Endometrium (tissue), 2 donors: ENCODE results near the gene DOCK9.
"Not testable (repeated sequence)": the region's sequence is repeated elsewhere in the genome, so short reads cannot be mapped to it uniquely, and the experiment has no call there.

Source experiments
- FAIRE-seq: peaks from 2 replicates; lab custom pipeline; 2012; peaks lifted over from hg19 to GRCh38; lab: Jason Lieb, UNC
- donor health status: control.
- donor health status: control.

Gene DOCK9

DNA sequence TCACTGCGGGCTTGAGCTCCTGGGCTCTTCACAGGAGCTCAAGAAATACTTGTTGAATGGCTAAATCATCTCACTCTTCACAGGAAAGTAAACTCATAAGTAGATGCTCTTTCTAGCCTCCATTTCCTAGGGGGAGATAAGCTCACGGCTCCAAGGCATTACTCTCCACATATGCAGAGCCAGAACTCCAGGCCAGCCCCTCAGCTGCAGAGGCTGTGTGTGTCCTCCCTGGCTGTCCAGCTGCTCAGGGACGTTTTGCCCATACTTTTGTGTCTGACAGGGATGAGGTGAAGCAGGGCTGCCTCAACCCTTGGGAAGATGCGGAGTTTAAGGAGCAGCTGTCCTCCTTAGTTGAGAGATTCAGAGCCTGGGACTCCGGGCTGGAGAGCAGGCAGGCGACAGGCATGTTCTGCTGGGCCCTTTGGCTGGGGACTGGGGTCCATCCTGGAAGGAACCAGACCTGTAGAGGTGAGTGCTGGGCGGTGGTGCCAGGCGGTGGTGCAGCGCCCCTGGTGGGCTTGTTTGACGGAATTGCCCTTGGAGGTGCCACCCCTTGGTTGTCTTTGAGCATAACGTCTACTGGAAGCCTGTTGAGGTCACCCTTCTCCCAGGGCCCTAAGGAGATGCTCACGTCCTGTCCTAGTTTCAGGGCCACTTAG, 204.9 kb downstream of the DOCK9 start:
- FAIRE-seq = no peak

DNA sequence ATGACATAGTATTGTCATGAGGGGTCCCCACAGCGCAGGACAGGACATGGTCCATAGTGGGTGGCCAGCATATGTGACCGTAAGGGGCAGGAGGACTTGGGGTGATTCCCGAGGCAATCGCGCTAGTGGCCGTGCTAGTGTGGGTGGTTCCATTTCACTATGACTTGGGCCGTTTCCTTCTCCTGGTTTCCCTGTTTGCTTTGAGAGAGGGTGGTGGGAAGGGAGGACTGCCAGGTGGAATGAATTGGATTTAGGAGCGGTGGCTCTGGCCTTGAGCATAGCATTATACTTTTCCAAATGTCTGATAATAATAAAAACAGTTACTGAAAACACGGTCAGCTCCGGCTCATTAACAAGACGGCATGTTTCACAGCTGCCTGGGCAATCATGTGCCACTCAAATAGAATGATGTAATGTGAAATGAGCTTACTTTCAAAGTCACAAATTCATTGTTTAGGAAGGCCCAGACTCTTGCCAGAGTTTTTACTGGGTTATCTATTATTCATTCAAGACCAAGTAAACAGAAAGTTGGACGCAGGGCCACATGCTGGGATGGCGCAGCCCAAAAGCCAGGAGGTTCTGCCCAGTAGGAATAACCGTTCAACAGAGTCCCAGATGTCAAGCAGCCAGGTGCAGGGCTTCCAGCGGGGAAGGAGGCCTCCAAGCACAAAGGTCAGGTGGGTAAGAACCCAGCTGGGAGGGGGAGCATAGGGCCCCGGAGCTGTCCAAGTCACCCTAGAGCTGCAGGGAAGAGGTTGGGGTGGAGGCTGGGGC, 205.8 kb downstream of the DOCK9 start:
- no peak for FAIRE-seq

DNA sequence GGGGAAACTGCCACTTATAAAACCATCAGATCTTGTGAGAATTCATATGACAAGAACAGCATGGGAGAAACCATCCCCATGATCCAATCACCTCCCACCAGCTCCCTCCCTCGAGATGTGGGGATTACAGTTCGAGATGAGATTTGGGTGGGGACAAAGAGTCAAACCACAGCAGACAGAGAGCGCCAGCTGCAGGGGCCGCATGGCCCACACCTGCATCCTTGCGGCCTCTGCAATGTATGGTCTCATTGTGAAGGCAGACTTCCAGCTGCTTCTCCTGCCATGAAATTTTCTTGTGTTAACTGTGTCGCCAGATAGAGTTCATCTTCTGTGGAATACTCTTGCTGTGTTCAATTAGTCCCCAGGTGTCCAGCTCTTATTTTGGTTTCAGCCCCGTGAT, 208.1 kb downstream of the DOCK9 start:
- no peak for FAIRE-seq

DNA sequence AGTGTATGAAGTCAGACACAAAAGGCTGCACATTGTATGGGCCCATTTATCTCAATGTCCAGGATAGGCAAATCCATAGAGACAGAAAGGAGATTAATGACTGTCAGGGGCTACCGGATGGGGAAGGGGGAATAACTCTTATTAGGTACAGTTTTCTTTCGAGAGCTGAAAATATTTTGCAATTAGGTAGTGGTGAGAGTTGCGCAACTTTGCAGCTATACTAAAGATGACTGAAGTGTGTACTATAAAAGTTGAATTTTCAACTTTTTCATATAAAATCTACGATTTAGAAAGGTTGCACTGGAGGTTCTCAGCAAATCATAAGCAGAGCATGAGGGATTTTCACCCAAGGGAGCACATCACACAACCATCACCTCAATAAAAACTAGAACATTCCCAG, 209.3 kb downstream of the DOCK9 start:
- no peak for FAIRE-seq

DNA sequence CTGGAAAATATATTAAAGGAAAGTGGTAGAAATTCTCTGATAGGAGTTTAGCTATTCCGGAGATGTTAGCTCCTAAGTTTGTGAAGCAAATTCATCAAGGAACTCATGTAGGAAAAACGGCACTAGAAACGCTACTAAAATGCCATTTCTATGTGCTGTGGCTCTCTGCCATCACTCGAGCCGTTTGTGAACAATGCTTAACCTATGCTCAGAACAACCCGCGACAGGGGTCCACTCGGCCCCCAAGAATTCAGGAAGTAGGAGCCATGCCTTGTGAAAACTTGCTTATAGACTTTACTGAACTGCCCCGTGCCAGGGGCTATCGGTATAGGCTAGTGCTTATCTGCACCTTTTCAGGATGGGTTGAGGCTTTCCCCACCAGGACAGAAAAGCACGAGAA, 211.2 kb downstream of the DOCK9 start:
- FAIRE-seq = no peak

DNA sequence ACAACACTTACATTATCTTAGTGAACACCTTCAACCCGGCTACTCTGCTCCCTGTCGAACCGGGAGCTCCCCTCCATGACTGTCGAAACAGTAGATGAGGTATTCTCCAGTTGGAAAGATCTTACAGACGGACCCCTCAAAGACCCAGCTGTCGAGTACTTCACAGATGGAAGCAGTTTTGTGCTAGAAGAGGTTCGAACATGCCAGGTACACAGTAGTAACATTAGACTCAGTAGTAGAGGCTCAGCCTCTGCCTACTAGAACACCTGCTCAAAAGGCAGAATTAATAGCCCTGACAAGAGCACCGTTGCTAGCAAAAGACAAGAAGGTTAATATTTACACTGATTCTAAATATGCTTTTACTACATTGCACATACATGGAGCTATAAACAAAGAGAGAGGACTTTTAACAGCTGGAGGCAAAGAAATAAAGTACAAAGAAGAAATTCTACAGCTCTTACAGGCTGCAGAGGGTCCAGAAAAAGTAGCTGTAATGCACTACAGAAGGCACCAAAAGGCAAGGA, 211.8 kb downstream of the DOCK9 start:
- no peak for FAIRE-seq

DNA sequence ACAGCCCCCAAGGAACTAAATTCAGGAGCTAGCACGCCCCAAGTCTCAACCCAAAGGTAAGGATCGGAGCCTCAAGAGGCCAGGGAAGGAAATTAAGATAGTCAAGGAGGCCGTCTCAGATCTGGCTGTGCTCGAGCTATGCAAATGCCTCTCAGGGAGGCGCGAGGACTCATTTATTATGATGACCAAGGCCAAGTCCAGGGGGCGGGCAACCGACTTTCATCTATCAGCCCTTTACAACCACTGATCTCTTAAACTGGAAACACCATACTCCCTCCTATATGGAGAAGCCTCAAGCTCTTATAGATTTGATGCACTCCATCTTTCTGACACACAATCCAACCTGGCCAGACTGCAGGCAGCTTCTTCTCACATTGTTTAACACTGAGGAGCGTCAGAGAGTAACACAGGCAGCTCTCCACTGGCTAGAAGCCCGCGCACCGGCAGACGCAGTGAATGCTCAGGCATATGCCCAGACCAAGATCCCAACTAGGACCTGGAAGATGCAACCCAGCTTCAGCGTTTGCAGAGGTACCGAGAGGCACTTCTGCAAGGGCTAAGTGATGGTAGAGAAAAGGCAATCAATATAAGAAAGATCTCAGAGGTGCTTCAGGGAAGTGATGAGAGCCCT, 215.8 kb downstream of the DOCK9 start:
- no peak for FAIRE-seq

DNA sequence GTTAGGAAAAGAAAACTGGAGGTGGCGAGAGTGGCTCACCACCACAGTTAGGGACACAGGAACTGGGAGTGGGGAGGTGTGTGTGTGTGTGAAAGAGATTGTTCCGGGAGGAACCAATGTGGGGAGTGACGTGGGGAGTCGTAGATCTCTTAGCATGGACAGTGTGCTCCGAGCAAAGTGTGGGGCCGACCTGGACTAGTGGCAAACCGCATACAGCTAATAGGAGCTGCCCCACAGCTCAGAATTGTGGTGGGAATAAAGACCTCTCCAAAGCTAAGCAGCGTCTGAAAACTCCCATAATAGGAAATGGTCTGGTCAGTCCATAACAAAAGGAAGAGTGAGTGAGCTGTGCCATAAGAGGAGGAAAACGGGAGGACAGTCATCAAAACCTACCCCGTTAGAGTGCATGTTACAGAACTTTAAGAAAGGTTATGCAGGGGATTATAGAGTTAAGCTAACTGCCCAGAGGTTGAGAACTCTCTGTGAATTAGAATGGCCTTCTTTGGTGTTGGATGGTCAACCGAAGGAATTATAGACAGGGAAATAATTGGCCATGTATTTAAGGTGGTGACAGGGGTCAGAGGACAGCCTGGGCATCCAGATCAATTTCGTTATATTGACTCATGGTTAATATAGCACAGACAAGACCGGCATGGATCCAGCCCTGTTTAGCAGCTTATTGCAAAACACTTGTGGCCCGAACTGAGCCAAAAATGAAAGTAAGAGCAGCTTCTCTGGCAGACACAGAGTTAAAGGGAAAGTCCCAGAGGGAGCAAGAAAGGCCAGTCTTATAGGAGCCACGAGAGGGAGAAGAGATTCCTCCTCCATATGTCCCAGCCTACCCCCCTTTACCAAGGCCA, 216.5 kb downstream of the DOCK9 start:
- FAIRE-seq = no peak

DNA sequence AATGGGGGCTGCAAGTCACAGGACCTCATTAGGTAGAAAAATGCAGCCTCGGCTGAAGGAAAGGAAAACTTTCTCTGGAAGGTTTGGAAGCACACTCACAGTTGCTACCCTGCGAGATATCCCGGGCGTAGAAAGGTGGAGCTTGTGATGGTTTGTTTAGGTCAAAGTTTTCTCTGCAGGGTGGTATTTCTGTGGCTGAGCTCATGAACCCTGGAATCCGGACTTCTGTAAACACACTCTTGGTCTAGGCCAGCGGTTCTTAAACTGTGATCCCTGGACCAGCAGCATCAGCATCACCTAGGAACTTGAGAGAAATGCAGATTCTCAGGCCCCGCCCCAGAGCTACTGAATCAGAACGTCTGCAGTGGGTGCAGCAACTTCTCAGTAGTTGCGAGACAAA, 222.1 kb downstream of the DOCK9 start:
- FAIRE-seq = no peak

DNA sequence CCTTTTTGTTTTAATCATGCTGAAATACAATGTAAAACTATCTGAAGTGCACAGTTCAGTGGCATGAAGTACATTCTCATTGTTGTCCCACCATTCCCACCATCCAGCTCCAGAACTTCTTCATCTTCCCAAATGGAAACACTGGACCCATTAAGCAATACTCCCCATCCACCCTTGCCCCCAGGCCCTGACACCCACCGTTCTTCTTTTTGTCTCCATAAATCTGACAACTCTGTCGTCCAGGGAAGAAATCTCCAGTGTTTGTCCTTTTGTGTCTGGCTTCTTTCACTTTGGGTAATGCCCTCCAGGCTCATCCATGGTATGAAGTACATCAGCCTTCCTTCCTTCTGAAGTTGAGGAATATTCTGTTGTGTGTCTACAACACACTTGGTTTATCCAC, 222.7 kb downstream of the DOCK9 start:
- no peak for FAIRE-seq

DNA sequence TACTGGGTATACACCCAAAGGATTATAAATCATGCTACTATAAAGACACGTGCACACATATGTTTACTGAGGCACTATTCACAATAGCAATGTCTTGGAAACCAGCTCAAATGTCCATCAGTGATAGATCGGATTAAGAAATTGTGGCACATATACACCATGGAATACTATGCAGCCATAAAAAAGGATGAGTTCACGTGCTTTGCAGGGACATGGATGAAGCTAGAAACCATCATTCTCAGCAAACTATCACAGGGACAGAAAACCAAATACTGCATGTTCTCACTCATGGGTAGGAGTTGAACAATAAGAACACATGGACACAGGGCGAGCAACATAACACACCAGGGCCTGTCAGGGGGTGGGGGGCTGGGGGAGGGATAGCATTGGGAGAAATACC, 223.4 kb downstream of the DOCK9 start:
- FAIRE-seq = not testable (repeated sequence)

DNA sequence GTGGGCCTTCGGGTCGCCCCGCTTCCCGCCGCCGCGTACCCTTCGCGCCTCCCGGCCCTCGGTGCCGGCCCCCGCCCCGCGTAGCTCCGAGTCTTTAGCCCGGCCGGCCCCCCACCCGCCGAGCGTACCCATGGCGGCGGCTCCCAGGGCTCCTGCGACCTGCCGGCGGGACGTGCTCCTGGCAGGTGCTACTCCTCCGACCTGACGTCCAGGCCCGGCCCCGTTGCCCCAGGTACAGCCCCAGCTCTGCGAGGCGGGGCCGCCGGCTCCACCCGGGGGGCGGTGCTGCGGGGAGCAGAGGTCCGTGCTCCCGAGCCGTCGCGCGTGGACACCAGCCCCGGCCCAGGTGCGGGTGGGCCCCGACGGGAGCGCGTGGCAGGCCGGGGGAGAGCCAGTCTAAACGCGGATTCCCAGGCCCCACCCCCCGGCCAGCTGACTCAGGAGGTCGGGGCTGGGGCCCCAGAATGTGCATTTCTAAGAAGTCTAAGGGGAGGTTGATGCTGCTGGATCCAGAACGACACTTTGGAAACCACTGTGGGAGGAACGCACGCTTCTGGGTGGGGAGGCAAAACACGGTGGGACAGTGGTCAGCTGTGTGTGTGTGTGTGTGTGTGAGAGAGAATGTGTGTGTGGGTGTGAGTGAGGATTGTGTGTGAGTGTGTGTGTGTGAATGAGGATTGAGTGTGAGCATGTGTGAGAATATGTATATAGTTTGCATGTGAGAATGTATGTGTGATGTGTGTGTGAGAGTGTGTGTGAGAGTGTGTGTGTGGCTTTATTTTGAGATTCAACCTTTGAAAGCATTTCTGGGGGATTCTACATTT, 225.2 kb downstream of the DOCK9 start, which contains the start of gene SLC15A1:
SLC15A1 (minus strand) TSS at position 206 of the 824 bp plus-strand sequence; CDS start at position 132, 74 bp downstream.
- FAIRE-seq = no peak

DNA sequence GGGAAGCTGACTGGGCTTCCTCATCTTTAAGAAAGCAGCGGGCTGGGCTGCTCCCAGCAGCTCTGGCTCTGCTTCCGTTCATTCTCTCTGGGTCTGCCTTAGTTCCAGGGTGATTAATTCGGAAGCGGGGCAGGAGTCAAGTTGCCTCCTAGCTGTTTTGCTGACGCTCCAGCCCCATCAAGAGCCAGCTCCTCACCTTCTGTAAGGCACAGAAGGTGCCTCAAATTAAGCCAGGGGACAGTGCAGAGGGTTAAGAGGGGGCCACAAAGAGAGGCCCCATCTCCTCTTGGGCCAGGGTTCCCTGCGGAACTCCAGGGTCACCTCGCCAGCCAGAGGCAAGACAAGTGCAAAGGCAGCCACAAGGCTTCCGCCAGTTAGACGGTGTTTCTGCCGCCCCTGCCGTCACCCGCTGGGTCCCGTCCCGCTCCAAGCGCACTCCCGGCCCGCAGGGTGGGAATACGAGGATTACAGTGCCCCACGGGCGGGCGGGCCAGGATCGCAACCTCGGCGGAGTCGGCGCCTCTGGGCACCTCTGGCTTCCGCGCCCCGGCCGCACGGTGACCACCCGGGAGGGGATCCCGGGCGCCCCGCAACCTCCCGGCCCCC, 225.9 kb downstream of the DOCK9 start:
- FAIRE-seq = no peak

DNA sequence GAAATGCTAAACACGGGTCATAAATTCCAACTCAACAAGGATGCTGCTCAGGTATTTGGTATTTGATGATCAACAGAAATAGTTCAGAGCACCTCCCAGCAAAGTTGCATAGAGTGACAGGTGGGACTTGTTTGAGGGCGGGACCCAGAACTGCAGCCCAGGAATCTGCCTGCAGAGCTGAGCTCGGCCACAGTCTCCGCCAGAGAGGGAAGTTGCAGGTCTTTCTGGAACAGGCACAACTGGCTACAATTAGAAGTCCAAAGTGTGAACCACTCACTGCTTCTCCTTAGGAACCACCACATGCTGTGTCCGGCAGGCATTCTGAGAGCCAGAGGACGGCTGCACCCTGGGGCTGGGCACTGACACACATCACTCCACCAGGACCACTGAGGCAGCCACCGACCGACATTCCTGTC, 226.5 kb downstream of the DOCK9 start:
- FAIRE-seq = no peak

DNA sequence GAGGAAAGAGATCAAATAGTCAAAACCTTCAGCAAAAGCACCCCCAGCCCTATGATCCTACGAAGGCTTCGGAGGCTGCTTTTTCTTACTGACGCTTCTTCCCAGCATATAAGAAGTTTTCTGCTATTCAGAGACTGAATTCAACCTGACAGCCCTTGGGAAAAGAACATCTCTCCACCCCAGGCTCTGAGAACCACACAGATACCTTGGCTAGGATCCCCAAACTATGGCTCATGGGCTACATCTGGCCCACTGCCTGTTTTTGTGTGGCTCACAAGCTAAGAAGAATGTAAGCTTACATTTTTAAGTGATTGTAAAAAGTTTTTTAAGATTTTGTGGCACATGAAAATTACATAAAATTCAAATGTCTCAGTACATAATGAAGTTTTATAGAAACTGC, 228.4 kb downstream of the DOCK9 start:
- no peak for FAIRE-seq

DNA sequence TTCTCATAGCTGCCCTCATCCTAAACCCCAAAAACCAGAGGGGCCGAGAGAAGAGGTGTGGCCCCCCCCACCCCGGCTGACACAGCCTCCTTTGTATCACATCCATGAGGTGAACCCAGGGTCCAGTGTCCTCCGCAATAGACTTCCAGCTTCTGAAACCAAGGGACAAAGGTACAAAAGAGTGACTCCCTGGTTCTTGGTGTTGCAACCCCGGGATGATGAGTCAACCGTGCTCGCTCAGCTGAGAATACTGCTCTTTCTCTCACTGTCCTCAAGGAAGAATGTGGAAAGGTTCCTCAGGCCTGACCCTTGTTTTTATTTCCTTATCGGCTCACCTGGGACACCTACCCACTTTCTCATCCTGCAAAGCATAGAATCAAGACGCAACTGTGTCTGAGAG, 230.9 kb downstream of the DOCK9 start:
- no peak for FAIRE-seq
